PFSK-1 (cell line): ENCODE data around the gene CDH8.

Source experiments
- FOXP2 ChIP-seq: optimal IDR thresholded peaks from 2 replicates; pipeline ENCODE3; 2011; ENCODE audit warnings: borderline replicate concordance, control low read depth, inconsistent platforms; ENCODE audit not compliant: insufficient read depth; ENCODE audit errors: extremely low read length, extremely low read depth
- POLR2AphosphoS5 ChIP-seq: IDR thresholded peaks from 2 replicates; pipeline ENCODE4 v1.6.1; 2012; ENCODE audit warnings: low read depth, mild to moderate bottlenecking, control low read depth, low read length, moderate library complexity
- SIN3A ChIP-seq: IDR thresholded peaks from 2 replicates; pipeline ENCODE4 v1.6.1; 2012; ENCODE audit warnings: mild to moderate bottlenecking, low read length, moderate library complexity, borderline replicate concordance; ENCODE audit not compliant: insufficient read depth
- TAF1 ChIP-seq: IDR thresholded peaks from 2 replicates; pipeline ENCODE4 v1.6.1; 2012; ENCODE audit warnings: low read length, control low read depth, borderline replicate concordance; ENCODE audit not compliant: insufficient read depth
- TF ChIP-seq, protein P1 (sequence below), 2 experiments: IDR thresholded peaks; 2 replicates each; pipeline versions ENCODE4 v1.6.1 to v1.8.0; 2011 to 2012; ENCODE audit warnings: low read depth in 2 of 2, low read length in 2 of 2, control low read depth in 1 of 2, inconsistent platforms in 1 of 2, mild to moderate bottlenecking in 1 of 2, moderate library complexity in 1 of 2; ENCODE audit not compliant: insufficient read depth in 1 of 2

The CDH8 gene

DNA sequence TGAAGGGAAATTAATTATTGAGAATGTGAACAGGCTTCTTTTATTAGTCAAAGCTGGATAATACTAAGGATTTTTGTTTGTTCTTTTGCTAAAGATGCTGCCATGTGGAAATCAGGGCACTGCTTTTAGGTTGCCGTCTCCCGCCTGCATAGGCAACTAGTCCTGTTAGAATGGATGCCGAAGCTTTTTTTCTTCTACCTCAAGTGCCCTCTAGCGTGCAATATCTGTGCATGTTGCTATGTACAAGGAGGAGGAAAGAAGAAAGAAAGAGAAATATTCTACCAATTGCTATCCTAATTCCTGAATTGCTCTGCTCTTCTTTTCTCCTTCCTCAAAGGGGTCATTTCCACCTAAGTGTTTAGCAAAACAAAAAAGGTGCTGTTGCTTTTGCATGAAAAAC lies 5.2 kb upstream of the CDH8 start:
- TF ChIP-seq TAF1, result no peak
- TF ChIP-seq, protein P1, sequence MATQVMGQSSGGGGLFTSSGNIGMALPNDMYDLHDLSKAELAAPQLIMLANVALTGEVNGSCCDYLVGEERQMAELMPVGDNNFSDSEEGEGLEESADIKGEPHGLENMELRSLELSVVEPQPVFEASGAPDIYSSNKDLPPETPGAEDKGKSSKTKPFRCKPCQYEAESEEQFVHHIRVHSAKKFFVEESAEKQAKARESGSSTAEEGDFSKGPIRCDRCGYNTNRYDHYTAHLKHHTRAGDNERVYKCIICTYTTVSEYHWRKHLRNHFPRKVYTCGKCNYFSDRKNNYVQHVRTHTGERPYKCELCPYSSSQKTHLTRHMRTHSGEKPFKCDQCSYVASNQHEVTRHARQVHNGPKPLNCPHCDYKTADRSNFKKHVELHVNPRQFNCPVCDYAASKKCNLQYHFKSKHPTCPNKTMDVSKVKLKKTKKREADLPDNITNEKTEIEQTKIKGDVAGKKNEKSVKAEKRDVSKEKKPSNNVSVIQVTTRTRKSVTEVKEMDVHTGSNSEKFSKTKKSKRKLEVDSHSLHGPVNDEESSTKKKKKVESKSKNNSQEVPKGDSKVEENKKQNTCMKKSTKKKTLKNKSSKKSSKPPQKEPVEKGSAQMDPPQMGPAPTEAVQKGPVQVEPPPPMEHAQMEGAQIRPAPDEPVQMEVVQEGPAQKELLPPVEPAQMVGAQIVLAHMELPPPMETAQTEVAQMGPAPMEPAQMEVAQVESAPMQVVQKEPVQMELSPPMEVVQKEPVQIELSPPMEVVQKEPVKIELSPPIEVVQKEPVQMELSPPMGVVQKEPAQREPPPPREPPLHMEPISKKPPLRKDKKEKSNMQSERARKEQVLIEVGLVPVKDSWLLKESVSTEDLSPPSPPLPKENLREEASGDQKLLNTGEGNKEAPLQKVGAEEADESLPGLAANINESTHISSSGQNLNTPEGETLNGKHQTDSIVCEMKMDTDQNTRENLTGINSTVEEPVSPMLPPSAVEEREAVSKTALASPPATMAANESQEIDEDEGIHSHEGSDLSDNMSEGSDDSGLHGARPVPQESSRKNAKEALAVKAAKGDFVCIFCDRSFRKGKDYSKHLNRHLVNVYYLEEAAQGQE (IDR thresholded peaks at IDR 0.05; ENCODE audit: insufficient read depth in 1 of 2, low read depth in 2 of 2, low read length in 2 of 2), result no peak
- TF ChIP-seq SIN3A, result no peak
- no peak for TF ChIP-seq FOXP2
- TF ChIP-seq POLR2AphosphoS5, result no peak

DNA sequence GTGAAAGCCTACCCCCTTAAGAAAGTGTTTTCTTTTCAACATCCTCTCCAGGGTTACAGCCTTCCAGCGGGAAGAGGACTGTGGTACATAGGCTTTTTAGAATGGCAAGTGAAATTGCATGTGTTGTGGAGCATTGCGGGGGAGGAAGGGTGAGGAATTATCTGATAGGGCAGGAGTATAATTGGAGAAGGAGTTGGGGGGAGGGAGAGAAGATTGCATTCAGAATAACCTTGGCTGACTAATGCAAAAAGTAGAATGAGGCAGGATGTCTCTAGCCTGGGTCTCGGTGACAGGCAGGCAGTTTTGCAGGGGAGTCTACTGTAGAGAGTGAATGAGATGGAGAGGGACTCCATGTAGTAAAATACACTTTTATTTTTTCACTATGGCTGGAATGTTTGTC lies 2.4 kb upstream of the CDH8 start:
- TF ChIP-seq POLR2AphosphoS5, result no peak
- no peak for TF ChIP-seq SIN3A
- TF ChIP-seq FOXP2, result no peak
- no peak for TF ChIP-seq TAF1
- TF ChIP-seq, protein P1 (IDR thresholded peaks at IDR 0.05; ENCODE audit: insufficient read depth in 1 of 2, low read depth in 2 of 2, low read length in 2 of 2), result no peak

DNA sequence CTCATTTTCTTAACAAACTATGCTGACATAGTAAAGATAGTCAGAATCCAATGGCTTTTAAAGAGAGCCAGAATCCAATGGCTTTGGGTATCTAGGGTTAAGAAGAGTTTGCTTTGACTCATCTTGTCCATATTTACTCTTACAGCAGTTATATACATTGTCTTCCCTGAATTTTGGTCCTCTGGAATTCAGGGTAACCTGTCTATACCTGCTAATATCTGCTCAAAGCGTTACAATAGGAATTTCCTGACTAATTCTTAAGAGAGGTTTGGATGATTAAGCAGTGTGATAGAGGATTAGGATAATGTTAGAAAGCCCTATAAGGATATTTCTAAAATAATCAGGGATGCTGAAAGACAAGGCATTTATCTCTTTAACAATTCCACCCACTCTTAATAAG lies 2.0 kb upstream of the CDH8 start:
- TF ChIP-seq TAF1, result no peak
- TF ChIP-seq POLR2AphosphoS5, result no peak
- TF ChIP-seq SIN3A, result no peak
- no peak for TF ChIP-seq FOXP2
- TF ChIP-seq, protein P1 (IDR thresholded peaks at IDR 0.05; ENCODE audit: insufficient read depth in 1 of 2, low read depth in 2 of 2, low read length in 2 of 2), result no peak

DNA sequence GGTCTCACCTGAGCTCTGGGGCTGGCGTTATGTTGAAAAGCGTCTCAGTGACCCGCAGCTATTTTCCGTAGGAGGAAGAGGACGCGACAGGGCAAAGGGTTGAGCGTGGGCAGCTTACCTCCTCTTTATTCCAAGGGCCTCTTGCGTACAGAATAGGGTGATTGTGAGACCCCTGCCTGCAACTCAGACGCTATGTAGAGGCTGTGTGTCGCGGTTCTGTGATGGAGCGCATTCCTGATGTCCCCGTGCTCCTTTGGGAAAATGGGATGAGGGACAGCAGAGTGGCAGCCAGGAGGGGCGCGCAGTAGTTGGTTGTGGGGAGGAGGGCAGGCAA lies 531 bp upstream of the CDH8 start:
- TF ChIP-seq TAF1 (no peak), SIN3A (no peak), POLR2AphosphoS5 (no peak), FOXP2 (no peak)
- TF ChIP-seq, protein P1 (IDR thresholded peaks at IDR 0.05; ENCODE audit: insufficient read depth in 1 of 2, low read depth in 2 of 2, low read length in 2 of 2), result no peak
